ENCODE data around the gene EXT2.

The EXT2 gene

DNA sequence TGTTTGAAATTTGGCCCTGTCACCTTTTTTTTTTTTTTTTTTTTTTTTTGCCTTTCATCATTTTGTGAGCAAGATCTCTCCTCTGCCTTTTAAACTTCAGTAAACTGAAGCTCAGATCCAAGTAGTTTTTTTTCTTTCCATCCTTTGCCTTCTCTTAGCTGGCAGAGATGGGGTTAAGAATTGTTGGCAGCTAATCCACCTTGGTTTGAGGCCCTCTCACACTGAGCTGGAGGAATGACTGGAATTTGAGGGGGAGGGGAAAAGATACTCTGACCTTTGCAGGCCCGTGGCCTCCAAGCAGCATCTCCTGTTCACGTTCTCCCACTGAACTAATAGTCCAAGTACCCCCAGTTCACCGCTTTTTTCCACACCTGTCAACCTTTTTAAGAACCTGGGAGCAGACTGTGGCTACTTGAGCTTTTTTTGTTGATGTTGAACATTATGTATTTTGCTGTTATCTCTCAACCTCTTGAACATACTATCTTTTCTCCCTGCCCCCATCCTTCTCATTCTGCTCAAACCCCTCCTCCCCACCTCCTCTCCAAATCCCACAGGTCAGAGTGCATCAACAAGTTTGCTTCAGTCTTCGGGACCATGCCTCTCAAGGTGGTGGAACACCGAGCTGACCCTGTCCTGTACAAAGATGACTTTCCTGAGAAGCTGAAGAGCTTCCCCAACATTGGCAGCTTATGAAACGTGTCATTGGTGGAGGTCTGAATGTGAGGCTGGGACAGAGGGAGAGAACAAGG, 148.3 kb downstream of the EXT2 start:
- DNase-seq (ENCODE audit: low read depth), result no peak

DNA sequence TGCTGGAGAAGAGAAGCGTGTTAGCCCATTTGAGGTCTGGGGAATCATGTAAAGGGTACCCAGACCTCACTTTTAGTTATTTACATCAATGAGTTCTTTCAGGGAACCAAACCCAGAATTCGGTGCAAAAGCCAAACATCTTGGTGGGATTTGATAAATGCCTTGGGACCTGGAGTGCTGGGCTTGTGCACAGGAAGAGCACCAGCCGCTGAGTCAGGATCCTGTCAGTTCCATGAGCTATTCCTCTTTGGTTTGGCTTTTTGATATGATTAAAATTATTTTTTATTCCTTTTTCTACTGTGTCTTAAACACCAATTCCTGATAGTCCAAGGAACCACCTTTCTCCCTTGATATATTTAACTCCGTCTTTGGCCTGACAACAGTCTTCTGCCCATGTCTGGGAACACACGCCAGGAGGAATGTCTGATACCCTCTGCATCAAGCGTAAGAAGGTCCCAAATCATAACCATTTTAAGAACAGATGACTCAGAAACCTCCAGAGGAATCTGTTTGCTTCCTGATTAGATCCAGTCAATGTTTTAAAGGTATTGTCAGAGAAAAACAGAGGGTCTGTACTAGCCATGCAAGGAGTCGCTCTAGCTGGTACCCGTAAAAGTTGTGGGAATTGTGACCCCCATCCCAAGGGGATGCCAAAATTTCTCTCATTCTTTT, 149.3 kb downstream of the EXT2 start:
- no peak for DNase-seq (ENCODE audit: low read depth)

DNA sequence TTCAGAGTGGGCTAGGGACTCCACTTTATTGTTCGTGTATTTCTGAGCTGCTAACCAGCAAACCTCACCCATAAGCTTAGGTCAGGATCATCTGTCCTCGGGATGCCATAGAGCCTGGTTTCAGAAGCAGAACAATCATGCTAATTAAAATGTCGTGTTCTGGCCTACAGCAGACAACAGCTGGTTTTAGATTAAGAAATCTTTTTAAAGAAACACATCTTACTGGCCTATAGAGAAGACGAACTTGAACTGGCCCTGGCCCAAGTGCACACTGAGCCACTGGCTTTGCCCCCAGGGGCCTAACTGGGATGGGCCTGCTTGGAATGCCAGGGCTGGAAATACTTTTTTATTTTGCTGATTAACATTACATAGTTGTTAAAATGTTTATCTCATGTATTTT, 151.2 kb downstream of the EXT2 start:
- DNase-seq (ENCODE audit: low read depth), result no peak

DNA sequence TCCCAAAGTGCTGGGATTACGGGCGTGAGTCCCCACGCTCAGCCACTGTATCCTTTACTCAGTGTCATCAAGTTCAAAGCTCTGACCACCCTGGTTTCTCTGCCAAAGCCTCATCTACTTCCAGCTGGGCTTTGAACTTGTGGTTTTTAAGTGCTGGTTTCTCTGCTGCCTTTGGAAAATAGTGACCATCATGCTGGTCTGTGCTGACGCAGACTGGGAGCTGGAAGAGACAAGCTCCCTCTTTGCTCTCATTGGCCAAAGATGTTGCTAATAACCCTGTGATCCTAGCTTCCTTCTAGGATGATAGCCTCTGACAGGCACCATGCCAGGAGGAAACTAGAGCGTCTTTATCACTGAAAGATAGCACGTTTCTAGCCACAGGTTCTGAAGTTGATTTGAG, 152.0 kb downstream of the EXT2 start:
- DNase-seq (ENCODE audit: low read depth), result no peak

DNA sequence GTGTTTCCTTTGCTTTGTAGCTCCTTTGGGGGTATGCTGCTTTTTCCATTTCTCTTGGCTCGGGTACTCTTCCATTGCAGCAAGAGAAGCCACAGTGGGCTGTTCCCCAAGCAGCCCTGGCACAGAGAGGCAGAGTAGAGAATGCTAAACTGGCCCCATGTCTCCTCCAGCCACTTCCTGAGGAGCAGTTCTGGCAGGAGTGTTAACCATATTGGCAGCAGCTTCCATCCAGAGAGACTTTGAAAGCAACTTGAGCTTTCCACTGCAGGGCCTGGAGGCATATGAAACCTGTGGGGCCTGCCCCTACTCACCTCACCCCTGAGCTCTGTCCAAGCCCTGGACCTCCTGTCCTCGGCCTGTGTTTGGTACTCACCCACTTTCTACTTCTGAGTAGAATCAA, 152.6 kb downstream of the EXT2 start:
- no peak for DNase-seq (ENCODE audit: low read depth)

DNA sequence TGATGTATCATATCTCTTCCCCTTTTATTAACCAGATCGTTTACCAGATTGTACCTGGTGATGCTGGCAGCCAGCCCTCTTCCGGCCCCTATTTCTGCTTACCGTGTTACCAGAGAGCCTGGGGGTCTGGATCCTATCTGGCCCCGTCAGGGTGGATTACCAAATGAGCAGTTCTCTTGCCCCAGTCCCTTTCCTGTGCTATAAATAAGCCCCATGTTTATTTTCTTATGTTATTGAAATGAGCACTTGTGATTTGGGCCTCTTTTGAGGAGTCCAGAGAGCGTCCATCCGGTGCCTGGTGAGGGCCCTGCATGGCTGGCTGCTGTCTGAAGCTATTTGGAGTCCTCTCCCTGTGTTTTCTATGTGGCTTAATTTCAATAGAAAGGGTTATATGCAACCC, 154.9 kb downstream of the EXT2 start:
- no peak for DNase-seq (ENCODE audit: low read depth)

DNA sequence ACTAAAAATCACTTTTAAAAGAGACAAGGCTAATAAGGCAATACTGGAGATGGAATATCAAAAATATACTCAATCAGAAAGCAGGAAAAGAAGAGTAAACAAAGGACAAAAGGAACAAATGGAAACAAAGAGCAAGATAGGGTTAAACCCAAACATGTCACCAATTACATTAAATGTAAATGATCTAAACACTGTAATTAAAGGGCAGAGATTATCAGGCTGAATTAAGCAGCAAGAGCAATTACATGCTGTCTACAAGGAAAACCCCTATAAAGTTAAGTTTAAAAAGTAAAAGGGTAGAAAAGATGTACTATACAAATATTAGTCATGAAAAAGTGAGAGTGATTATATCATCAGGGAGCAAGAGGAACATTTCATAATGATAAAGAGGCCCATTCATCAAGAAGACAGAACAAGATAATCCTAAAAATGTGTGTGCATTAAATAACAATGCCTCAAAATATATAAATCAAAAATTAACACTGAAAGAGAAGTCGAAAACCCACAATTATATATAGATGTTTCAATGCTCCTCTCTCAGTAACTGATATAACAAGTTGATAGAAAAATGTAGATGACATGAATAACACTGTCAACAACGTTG, 157.6 kb downstream of the EXT2 start:
- DNase-seq (ENCODE audit: low read depth), result no peak

DNA sequence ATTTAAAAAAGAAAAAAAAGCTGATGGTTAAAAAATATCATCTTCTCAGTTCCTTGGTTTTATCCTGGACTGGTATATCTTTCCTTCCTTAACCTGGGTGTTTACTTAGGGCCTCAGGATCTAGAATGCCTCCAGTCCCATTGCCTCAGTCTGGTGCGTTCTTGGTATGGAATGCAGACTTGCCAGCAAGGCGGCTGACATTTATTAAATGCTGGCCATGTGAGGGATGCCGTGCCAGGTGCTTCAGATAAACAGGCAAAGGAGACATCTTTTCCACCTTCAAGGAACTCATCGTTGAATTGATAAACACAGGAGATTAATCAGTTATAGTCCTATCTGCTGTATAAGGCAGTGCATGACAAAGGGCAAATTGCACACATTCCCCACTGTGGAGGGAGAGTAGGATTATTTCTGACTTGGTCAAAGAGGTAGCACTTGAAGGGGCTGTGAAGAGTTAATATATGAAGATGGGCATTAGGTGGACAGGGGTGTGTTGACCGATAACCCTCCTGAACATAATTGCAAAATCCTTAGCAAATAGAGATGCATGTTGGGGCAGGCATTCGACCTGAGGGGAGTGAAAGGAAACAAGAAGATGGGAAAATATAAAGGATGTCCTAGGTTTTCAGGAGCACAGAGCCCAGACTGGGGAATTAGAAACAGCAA, 160.1 kb downstream of the EXT2 start:
- DNase-seq (ENCODE audit: low read depth), result no peak

DNA sequence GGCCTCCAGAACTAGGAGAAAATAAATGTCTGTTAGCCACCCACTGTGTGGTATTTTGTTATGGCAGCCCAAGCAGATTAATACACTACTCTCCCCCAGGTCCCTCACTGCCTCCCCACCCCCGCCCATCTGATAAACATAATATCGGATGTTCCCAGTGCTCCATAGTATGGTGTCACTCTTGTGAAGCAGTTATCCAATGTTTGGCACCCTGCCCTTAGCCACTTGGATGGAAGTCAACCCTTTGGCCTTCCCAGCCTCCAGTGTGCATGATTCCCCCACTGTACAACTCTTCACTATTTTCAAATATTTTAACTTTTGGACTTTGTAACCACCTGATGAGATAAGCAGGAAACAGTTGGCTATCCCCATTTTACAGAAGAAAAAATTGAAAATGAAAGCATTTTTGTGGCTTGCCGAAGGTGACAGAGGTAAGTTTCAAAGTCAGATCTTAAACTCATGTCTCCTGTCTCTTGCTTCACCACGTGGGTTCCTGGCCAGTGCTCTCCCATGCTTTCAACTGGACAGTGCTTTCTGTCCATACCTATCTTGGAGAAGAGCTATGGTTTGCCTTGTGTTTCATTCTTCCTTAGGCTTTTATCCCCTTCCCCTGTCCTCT, 161.3 kb downstream of the EXT2 start:
- no peak for DNase-seq (ENCODE audit: low read depth)

DNA sequence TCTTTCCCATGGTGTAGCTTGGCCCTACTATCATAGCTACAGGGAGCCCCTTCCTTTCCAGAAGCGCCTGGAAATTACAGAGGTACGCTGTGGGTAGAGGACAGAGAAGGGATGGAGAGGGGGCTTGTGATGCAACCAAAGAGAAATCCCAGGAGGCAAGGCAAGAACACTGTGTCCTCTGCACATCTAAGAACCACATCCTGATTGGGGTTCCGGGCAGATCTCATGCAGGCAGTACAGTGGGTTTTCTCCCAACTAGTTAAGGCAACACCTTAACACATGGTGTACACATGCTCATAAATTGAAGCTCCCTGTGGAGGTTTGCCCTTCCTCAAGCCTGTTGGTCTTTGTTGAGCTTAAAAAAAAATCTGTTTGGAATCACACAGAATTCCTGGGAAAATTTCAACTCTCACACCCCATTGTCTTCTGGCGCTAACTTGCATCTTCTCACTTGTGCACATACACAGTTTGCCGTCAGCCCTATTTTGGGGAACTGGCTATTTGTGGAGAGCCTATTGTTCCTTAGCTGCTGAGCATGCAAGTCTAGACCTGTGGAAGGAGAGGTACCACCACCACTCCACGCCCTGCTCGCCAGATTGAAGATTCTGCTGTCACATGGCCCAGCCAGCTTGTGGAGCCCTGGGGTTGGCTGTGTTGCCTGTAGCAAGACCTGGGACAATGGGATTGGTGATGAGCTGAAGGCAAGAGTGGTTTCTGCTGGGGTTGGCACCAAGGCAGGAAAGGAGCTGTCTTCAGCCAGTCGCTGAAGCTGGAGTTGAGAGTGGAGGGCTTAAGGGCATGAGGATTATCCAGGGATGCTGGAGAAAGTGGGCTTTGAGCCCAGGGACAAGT, 162.1 kb downstream of the EXT2 start:
- DNase-seq (ENCODE audit: low read depth), result no peak

DNA sequence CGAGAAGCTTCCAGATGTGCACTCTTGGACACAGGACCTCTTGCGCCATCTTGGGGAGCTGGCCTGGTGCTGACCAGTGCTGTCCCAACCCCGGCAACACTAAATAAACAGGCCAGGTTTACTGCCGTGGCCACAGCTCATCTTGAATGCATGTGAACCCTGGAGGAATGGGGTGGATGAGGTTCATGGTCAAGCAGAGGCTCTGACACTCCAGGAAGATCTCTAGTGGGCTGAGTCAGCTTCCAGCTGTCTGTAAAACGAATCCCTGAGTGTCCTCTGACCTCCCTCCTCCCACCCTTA, 162.7 kb downstream of the EXT2 start:
- DNase-seq (ENCODE audit: low read depth), result no peak

DNA sequence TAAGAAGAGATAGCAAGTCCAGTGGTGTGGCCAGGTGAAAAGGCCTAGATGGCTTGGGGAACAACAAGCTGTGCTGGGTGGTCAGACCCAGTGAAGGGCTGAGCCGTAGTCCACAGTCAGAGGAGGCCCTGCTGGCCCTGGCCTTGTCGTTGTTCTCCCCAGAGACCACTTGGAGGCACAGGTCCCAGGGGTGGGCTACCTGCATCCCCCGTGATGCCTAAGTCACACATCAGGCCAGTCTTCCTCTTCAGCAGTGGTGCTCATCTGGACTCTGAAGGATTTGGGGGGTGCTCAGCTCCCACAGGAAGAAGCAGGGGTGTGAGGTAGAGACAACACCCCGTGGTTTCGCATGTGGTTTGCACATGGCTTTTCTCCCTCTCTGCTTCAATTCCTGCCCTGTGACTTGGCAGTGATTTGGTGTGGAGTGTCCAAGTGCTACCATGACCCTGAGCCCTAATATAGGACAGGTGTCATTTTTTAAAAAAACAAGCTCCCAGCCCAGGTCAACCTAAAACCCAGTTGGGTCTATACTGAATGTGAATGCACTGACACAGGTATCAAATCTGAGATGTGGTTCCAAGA, 163.5 kb downstream of the EXT2 start:
- no peak for DNase-seq (ENCODE audit: low read depth)

DNA sequence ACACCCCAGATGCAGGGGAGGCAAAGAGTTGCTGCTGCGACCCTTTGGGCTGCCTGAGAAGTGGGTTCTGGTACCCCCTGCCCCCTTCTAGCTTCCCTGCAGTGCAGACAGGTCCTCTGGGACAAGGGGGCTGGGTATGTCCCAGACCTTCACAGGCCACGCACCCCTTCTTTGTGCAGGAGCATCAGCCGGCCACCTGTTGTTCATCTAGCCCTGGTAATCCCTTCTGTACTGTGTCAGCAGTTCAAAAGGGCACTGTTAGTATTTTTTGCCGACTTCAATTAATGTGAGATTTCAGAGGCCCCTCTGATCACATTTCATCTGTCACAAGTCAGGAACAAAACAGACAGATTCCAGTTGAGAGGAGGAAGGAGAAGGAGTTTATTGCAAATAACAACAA, 164.6 kb downstream of the EXT2 start:
- no peak for DNase-seq (ENCODE audit: low read depth)

DNA sequence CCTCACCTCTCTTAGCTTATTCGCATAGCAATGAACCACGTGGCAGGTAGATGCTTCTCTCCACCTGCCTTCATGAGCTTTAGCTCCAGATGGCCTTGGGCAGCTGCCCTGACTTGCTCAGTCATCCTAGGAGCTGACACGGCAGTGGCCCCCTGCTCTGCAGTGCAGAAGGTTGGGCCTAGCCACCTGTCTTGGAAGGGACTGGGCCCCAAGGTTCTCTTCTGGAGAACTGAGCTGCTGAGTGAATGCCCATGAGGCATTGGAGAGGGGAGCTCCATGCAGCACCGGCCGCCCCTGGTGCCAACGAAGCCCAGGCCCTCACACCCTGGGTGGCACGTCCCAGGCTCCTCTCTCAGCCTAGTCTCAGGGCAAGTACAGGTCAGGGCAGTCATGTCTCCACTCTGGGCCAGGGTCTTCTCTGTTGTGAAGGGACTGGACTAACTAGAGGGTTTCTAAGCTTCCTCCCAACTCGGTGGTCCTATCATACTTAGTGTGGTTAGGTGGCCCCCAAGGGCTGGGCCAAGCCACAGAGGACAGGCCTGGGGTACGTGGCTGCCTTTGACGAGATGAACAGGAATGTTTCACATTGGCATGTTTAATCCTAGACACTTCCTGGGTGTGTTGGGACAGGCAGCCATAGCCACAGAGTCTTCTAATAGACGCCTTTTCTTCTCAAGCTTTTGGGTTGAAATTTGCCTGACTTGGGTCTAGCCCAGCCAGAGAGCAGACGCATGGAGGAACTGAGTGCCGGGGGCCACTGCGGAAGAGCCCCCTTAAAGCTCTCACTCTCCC, 166.5 kb downstream of the EXT2 start:
- DNase-seq (ENCODE audit: low read depth), result no peak

DNA sequence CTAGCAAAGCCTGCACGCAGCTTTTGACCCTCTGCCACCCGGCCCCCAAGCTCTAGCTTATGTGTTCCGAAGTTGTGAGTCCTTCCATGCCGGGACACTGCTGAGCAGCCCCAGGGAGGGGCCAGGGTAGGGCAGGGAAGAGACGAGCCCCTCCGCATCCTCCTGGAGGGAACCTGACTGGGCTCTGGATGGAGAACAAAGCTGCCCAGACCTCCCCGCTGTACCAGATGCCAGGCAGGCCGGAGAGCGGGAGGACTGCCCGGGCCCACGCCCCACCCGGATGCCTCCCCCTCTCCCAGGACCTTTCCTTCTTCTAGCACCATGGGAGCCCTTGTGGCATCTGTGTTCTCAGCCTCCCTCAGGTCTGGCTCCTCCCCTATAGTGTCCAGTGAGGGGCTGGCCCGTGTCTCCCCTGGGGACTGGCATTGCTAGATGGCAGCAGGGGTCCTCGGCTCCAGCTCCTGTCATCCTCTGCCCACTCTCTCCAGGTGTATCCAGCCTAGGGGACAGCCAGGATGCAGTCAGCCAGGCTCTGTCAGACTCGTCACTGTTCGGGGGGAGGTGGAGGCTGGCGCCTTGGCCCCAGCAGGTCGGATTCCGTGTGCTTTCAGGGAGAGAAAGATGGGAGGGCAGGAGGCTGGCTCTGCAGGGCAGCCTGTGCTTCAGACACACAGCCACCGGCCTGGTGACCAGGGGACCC, 168.4 kb downstream of the EXT2 start:
- DNase-seq (ENCODE audit: low read depth), result no peak

DNA sequence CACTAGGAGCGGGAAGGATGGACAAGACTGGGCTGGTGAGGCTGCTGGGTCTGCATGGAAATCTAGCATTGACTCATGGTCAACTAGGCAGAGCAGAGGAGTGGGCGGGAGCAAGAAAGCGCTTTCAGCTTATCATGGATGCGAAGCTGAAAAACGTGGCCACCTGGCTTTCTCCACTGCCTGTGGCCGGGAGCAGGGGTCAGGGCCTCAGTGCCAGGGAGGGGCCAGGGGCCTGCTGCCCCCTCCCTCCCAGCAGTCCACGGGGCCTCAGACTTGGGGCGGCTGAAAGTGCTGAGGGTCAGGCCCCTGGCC, 168.9 kb downstream of the EXT2 start:
- DNase-seq (ENCODE audit: low read depth), result no peak

DNA sequence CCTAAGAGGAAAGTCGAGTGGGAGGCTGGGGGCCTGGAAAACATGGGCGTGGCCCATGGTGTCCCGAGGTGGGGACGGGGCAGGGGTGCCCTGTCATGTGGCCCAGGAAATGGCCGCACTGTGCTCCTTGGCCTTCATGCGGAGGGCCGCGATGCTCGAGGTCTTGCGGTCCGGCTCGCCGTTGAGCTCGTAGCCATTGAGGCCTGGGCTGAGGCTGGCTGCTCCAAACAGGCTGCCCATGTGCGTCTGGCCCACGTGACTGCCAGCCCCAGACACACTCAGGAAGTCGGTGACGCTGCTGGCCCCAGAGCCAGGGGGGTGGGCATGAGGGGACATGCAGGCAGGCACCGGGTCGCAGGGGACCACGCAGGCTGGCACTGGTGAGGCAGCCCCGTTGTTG, 169.3 kb downstream of the EXT2 start:
- DNase-seq (ENCODE audit: low read depth), result no peak

DNA sequence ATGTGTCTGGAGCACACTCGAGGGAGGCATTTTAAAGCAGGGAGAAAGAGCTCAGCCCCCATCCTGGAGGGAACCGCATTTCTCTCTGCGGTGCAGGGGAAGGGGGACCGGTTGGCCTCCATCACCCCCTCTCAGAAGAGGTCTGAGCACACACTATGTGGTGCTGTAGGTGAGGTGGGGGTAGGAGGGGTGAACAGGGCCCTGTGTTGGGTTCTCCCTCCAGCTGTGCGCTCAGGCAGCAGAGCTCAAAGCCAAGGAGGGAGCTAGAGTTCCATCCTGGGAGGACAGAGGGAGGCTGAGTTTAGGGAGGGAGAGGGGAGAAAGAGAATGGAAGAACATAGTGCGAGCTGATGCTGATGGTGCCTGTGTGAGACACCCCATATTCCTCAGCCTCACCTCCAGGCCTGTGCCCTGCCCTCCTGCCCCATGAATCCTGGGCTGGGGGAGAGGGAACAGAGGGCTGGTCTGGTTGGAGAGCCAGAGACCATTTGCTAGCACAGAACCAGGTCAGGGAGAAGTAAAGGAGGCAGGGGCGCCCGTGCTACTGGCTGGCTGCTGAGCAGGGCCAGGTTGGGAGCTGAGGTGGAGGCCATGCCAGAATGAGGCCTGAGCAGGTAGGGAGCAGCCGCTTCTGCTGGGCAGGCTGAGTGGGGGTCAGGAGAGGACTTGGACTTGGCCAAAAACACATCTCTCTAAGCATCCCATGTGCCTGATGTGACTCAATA, 170.7 kb downstream of the EXT2 start:
- DNase-seq (ENCODE audit: low read depth), result no peak

DNA sequence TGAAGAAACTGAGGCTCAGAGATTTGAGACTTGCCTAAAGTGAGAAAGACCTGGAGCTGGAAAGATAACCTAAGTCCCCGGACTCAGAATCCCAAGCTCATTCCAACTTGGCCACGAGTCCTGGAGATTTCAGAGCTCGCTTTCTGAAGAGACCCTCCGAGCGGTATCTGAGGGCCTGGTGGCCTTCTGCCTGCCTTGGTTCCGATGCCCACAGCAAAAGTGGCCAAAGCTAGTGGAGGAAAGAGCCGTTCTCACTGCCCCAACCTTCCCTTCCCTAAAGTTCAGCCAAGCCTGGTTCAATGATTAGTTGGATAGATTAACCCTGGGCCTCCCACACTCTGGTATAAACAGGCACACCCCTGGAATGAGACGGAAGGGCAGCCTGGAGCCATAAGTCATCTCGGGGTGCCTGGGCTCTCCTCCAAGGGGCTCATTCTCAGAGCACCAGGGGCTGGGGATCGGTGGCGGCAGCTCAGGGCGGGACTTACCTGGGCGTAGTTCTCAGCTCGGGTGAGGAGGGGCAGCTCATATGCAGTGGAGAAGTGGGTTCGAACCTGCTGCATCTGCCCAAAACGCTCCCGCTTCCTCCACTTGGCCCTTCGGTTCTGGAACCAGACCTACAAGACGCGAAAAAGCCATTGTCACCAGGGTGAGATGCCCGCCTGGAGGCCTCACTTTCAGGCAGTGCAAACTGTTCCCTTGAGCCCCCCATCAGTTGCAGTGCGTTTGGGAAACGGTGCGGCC, 171.7 kb downstream of the EXT2 start:
- no peak for DNase-seq (ENCODE audit: low read depth)

Data from activated T-cell treated with anti-CD3 and anti-CD28 coated beads for 48 hours (primary cell).